SK-N-SH treated with all-trans-retinoic acid at 6 μM for 48 hours (cell line): ENCODE measurements around the gene IGLL1.
A peak's percentile ranks its signal among the peaks of the same experiment; 100 is the strongest.
"Not testable (repeated sequence)": the region's sequence is repeated elsewhere in the genome, so short reads cannot be mapped to it uniquely, and the experiment has no call there.

Experiments
- ATAC-seq: fragments of 200-7000 bp; cut with Tn5 transposase; 3 replicates; pipeline ENCODE4 v1.9.1; 2020; ENCODE audit warnings: mild to moderate bottlenecking, moderate library complexity
- BACH2 ChIP-seq: fragments of 250-450 bp; sonication (Bioruptor Pico); IDR thresholded peaks from 2 replicates; pipeline ENCODE4 v1.9.0; 2021; ENCODE audit warnings: mild to moderate bottlenecking, borderline replicate concordance
- CSDC2 ChIP-seq: fragments of 250-450 bp; sonication (Bioruptor Pico); IDR thresholded peaks from 2 replicates; pipeline ENCODE4 v1.5.0; 2020; ENCODE audit warnings: mild to moderate bottlenecking, moderate library complexity
- ESRRG ChIP-seq: fragments of 250-450 bp; sonication (Bioruptor Pico); IDR thresholded peaks from 2 replicates; pipeline ENCODE4 v1.6.1; 2021; ENCODE audit warnings: mild to moderate bottlenecking
- GLIS3 ChIP-seq: fragments of 250-450 bp; sonication (Bioruptor Pico); IDR thresholded peaks from 2 replicates; pipeline ENCODE4 v1.5.0; 2020; ENCODE audit warnings: mild to moderate bottlenecking, moderate library complexity
- ISL1 ChIP-seq: fragments of 250-450 bp; sonication (Bioruptor Pico); IDR thresholded peaks from 2 replicates; pipeline ENCODE4 v2.1.2; 2022; ENCODE audit warnings: mild to moderate bottlenecking, moderate library complexity
- OSR1 ChIP-seq: fragments of 250-450 bp; sonication (Bioruptor Pico); IDR thresholded peaks from 2 replicates; pipeline ENCODE4 v1.8.0; 2022; ENCODE audit warnings: moderate library complexity, mild to moderate bottlenecking, inconsistent platforms
- PPARA ChIP-seq: fragments of 250-450 bp; sonication (Bioruptor Pico); IDR thresholded peaks from 2 replicates; pipeline ENCODE4 v1.5.0; 2020; ENCODE audit warnings: mild to moderate bottlenecking, borderline replicate concordance
- RARB ChIP-seq: fragments of 250-450 bp; sonication (Bioruptor Pico); IDR thresholded peaks from 2 replicates; pipeline ENCODE4 v1.8.0; 2021; ENCODE audit warnings: mild to moderate bottlenecking, moderate library complexity
- SNAI2 ChIP-seq: fragments of 250-450 bp; sonication (Bioruptor Pico); IDR thresholded peaks from 2 replicates; pipeline ENCODE4 v1.5.0; 2020; ENCODE audit warnings: mild to moderate bottlenecking, moderate library complexity
- TCF4 ChIP-seq: fragments of 250-450 bp; sonication (Bioruptor Pico); IDR thresholded peaks from 2 replicates; pipeline ENCODE4 v1.8.0; 2021; ENCODE audit warnings: mild to moderate bottlenecking, moderate library complexity, borderline replicate concordance
- TOX ChIP-seq: fragments of 250-450 bp; sonication (Bioruptor Pico); IDR thresholded peaks from 2 replicates; pipeline ENCODE4 v1.8.0; 2021; ENCODE audit warnings: mild to moderate bottlenecking, moderate library complexity, borderline replicate concordance
- ZC3H10 ChIP-seq: fragments of 250-450 bp; sonication (Bioruptor Pico); IDR thresholded peaks from 2 replicates; pipeline ENCODE4 v1.5.1; 2021; ENCODE audit warnings: mild to moderate bottlenecking, moderate library complexity
- ZFP3 ChIP-seq: fragments of 250-450 bp; sonication (Bioruptor Pico); IDR thresholded peaks from 2 replicates; pipeline ENCODE4 v1.5.0; 2020; ENCODE audit warnings: mild to moderate bottlenecking, moderate library complexity
- ZFP30 ChIP-seq: fragments of 450-650 bp; formaldehyde crosslinking; IDR thresholded peaks from 2 replicates; pipeline ENCODE4 v1.5.0; 2022; ENCODE audit warnings: mild to moderate bottlenecking, moderate library complexity
- ZNF565 ChIP-seq: fragments of 450-650 bp; formaldehyde crosslinking; conservative IDR thresholded peaks from 2 replicates; pipeline ENCODE4 v1.5.0; 2020; ENCODE audit warnings: low read depth, mild to moderate bottlenecking, moderate library complexity
- ZNF70 ChIP-seq: fragments of 450-650 bp; formaldehyde crosslinking; IDR thresholded peaks from 2 replicates; pipeline ENCODE4 v1.5.0; 2020; ENCODE audit warnings: mild to moderate bottlenecking, moderate library complexity
- ZNF8 ChIP-seq: fragments of 450-650 bp; formaldehyde crosslinking; IDR thresholded peaks from 2 replicates; pipeline ENCODE4 v1.5.0; 2020; ENCODE audit warnings: mild to moderate bottlenecking, moderate library complexity
- TF ChIP-seq, protein P1 (sequence below): fragments of 250-450 bp; sonication (Bioruptor Pico); IDR thresholded peaks from 2 replicates; pipeline ENCODE4 v1.5.1; 2021; ENCODE audit warnings: mild to moderate bottlenecking, moderate library complexity
- TF ChIP-seq, protein P2 (sequence below): fragments of 250-450 bp; sonication (Bioruptor Pico); IDR thresholded peaks from 2 replicates; pipeline ENCODE4 v1.5.1; 2020; ENCODE audit warnings: low read depth, mild to moderate bottlenecking, moderate library complexity
- TF ChIP-seq, protein P3 (sequence below): fragments of 250-450 bp; sonication (Bioruptor Pico); IDR thresholded peaks from 2 replicates; pipeline ENCODE4 v1.8.0; 2021; ENCODE audit warnings: low read depth, mild to moderate bottlenecking, moderate library complexity, borderline replicate concordance

IGLL1 gene

GRCh38 chr22:23579870-23580575, at the start of gene IGLL1:
Gene IGLL1 (minus strand): TSS chr22:23580290. CDS start chr22:23580190, 100 bp downstream.
- no peak for ATAC-seq
- TF ChIP-seq ZC3H10 (CRISPR knock-in tag), result no peak
- TF ChIP-seq RARB (CRISPR knock-in tag), result no peak
- TF ChIP-seq TOX (CRISPR knock-in tag), result no peak
- TF ChIP-seq GLIS3 (CRISPR knock-in tag), result no peak
- TF ChIP-seq ZNF565, result no peak
- TF ChIP-seq ZNF8, result no peak
- TF ChIP-seq ZFP3 (CRISPR knock-in tag), result no peak
- no peak for TF ChIP-seq OSR1 (CRISPR knock-in tag)
- TF ChIP-seq ZNF70 (CRISPR knock-in tag), result no peak
- TF ChIP-seq CSDC2, result no peak
- no peak for TF ChIP-seq ISL1
- TF ChIP-seq PPARA, result no peak
- TF ChIP-seq ESRRG (CRISPR knock-in tag), result no peak
- TF ChIP-seq, protein P1, sequence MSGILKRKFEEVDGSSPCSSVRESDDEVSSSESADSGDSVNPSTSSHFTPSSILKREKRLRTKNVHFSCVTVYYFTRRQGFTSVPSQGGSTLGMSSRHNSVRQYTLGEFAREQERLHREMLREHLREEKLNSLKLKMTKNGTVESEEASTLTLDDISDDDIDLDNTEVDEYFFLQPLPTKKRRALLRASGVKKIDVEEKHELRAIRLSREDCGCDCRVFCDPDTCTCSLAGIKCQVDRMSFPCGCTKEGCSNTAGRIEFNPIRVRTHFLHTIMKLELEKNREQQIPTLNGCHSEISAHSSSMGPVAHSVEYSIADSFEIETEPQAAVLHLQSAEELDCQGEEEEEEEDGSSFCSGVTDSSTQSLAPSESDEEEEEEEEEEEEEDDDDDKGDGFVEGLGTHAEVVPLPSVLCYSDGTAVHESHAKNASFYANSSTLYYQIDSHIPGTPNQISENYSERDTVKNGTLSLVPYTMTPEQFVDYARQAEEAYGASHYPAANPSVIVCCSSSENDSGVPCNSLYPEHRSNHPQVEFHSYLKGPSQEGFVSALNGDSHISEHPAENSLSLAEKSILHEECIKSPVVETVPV (CRISPR knock-in tag), result no peak

GRCh38 chr22:23628056-23628743, 48.1 kb upstream of the IGLL1 start:
- ATAC-seq, result not testable (repeated sequence)

GRCh38 chr22:23627401-23628055, 47.4 kb upstream of the IGLL1 start:
- ATAC-seq, result peak; percentile 84

DNA sequence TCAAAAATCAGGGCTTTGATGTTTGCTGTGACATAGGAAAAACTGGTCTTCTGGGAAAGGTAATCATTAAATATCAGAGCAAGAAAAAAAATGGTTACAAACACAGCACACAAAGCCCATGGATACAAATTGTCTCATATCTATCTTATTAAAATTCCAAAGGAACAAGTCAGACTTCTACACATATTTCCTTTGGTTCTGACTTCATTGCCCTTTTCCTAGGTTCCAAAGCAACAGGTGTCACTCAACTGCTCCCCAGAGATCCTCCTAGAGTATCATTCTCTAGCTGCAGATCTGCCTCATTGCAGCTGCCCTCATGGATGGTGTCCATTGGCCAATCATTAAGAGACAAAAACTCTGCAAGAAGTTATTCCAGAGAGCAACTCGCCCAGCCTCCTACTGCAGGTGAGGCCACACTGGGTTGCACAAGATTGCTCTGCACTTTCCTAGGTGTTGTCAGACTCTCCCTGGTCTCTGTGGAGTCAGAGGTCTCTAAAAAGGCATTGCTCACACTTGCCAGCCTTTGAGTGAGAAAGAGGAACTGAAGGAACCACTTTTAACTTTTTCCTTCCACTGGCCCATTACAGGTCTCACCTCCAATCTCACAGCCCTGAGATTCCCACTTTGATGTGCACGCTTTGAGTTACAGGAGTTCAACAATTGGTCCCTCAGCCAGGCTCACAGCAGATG, 46.3 kb upstream of the IGLL1 start:
- TF ChIP-seq, protein P2, sequence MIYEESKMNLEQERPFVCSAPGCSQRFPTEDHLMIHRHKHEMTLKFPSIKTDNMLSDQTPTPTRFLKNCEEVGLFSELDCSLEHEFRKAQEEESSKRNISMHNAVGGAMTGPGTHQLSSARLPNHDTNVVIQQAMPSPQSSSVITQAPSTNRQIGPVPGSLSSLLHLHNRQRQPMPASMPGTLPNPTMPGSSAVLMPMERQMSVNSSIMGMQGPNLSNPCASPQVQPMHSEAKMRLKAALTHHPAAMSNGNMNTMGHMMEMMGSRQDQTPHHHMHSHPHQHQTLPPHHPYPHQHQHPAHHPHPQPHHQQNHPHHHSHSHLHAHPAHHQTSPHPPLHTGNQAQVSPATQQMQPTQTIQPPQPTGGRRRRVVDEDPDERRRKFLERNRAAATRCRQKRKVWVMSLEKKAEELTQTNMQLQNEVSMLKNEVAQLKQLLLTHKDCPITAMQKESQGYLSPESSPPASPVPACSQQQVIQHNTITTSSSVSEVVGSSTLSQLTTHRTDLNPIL (CRISPR knock-in tag), result no peak
- TF ChIP-seq ZC3H10 (CRISPR knock-in tag) (no peak), ZNF565 (no peak), BACH2 (no peak), OSR1 (CRISPR knock-in tag) (no peak), TCF4 (CRISPR knock-in tag) (no peak)
- TF ChIP-seq, protein P3, sequence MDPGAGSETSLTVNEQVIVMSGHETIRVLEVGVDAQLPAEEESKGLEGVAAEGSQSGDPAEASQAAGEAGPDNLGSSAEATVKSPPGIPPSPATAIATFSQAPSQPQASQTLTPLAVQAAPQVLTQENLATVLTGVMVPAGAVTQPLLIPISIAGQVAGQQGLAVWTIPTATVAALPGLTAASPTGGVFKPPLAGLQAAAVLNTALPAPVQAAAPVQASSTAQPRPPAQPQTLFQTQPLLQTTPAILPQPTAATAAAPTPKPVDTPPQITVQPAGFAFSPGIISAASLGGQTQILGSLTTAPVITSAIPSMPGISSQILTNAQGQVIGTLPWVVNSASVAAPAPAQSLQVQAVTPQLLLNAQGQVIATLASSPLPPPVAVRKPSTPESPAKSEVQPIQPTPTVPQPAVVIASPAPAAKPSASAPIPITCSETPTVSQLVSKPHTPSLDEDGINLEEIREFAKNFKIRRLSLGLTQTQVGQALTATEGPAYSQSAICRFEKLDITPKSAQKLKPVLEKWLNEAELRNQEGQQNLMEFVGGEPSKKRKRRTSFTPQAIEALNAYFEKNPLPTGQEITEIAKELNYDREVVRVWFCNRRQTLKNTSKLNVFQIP (CRISPR knock-in tag), result no peak
- TF ChIP-seq, protein P1 (CRISPR knock-in tag), result no peak

GRCh38 chr22:23622634-23623033, 42.5 kb upstream of the IGLL1 start:
- no peak for ATAC-seq
- TF ChIP-seq SNAI2 (CRISPR knock-in tag) (no peak), ZFP30 (CRISPR knock-in tag) (no peak), ZNF70 (CRISPR knock-in tag) (no peak), ZNF8 (no peak), PPARA (no peak), OSR1 (CRISPR knock-in tag) (no peak), ZC3H10 (CRISPR knock-in tag) (no peak), BACH2 (no peak), TCF4 (CRISPR knock-in tag) (no peak), ZNF565 (no peak)
- TF ChIP-seq, protein P1 (CRISPR knock-in tag), result no peak
- TF ChIP-seq, protein P2 (CRISPR knock-in tag), result no peak

More for the DNA sequence above, 46.3 kb upstream of the IGLL1 start:
- peak; percentile 32 for ATAC-seq

DNA sequence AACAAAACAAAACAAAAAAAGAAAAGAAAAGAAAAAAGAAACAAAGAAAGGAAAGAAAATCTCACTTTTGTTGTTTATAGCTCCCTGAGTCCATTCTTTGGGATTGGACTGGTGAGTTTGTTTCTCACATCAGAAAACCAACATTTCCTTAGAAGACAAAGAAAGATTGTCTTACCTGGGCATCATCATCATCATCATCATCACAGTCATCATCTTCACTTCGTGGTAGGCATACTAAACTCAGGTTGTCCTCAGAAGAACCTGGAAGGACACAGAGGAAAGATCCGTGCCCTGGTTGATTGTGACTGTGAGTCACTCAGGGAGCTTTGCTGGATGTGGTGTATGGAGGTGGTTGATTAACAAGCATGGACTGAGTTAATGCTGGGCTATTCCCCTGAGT, 41.8 kb upstream of the IGLL1 start:
- ATAC-seq, result not testable (repeated sequence)
